ENCODE measurements around the gene DCTN2. TPM values are rescaled to one million over a fixed set of nuclear protein-coding genes. Genes with fewer than 3 reads are reported as not detected.

Gene DCTN2
- total and polyA plus RNA-seq, 2 donors (not counting 3 experiments of a cell fraction or from before 2014, with no cell fraction given) = 146 to 161 TPM

DNA sequence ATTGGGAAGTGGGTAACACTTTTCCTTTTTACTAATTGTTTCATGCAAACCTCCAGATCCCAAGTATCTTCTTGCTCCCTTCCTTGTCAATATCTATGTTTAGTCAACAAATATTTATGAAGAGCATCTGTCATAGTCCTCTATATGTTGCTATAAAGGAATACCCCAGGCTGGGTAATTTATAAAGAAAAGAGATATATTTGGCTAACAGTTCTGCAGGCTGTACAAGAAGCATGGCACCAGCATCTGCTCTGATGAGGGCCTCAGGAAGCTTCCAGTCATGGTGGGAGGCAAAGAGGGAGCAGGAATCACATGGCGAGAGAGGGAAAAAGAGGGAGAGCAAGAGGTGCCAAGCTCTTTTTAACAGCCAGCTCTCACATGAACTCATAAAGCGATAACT is 7.5 kb upstream of the DCTN2 start:
- dilution Hi-C loops (cut with MboI; ENCODE audit: extremely low pct_ligation_motif_present, low sequenced_read_pairs) = no loop called here
- DNase-seq (ENCODE audit: low read depth, low spot score) = no peak
- CTCF ChIA-PET = no interaction called here

DNA sequence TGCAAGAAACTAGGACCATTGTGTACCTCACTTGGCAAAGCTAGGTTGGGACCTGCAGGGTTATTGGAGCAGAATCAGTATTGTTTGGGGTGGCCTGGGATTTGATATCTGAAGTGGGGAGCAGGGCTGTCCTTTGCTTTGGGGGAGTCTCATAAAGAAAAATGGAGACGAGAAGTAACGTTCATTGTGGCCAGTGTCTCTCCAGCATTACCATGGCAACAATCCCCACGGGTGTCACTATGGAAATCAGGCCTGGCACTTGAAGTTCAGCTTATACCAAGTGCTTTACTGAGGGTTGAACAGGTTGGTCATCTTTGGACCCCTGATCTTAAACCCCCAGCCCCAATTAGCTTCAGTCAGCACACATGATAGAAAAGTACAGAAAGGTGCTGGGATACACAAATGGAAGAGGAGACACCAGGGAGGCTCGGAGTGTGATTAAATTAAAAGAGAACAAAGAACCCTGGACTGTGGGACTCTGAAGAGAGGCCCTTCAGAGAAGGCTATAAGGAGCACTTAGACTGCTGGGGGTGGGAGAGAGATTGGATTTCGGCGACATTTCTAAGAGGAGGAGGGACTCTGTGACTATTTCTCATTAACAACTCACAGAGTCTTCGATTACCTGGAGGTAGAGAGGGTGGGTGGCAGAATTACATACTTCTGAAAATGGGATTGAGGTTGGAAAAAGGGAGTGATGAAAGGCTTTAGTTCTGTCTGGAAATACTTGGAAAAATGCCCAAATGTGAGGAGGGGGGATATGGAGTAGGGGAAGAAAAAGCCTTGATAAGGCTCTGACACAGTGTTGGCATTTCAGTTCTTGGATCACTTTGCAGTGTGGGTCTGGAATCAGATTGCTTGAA is 6.6 kb upstream of the DCTN2 start:
- Histone ChIP-seq H3K9me1 (replicated peaks; ENCODE audit: control insufficient read depth, extremely low read depth, insufficient read depth, low read length) (no peaks in the 10 kb centered on the region), H4K20me1 (replicated peaks; ENCODE audit: control insufficient read depth, extremely low read depth, insufficient read depth, low read length) (no peaks in the 10 kb centered on the region), H3K27ac (ENCODE audit: insufficient read depth, low read depth, low read length) (no peak overlapping the region), H3K4me1 (ENCODE audit: control insufficient read depth, extremely low read depth, insufficient read depth, low read length) (no peaks in the 10 kb centered on the region), H3K4me2 (ENCODE audit: insufficient read depth, low read length) (no peak overlapping the region), H3K27me3 (ENCODE audit: control insufficient read depth in 2 of 2, insufficient read depth in 2 of 2, low read length in 2 of 2) (peaks cover 42 to 48% of the 10 kb centered on the region in 2 experiments), H2AFZ (ENCODE audit: low read depth, low read length) (no peak overlapping the region), H3K9ac (replicated peaks; ENCODE audit: extremely low read depth, insufficient read depth, low read length) (no peak overlapping the region), H3K9me3 (replicated peaks; ENCODE audit: control insufficient read depth, insufficient read depth, low read length) (no peaks in the 10 kb centered on the region), H3K4me3 (replicated peaks in 1 of 3; ENCODE audit: insufficient read depth in 1 of 3, low read depth in 1 of 3, low read length in 3 of 3) (no peak overlapping the region), H3K79me2 (ENCODE audit: control insufficient read depth, insufficient read depth, low read length) (no peaks in the 10 kb centered on the region), H3K36me3 (ENCODE audit: control insufficient read depth in 2 of 2, extremely low read depth in 1 of 2, insufficient read depth in 2 of 2, low read length in 2 of 2) (no peaks in the 10 kb centered on the region)
- POLR2A ChIA-PET = no interaction called here
- TF ChIP-seq MYC (IDR thresholded peaks at IDR 0.05; ENCODE audit: low read depth, low read length) = no peak
- no peak for TF ChIP-seq MAX (IDR thresholded peaks at IDR 0.05; ENCODE audit: insufficient read depth, insufficient read length)
- TF ChIP-seq JUN (IDR thresholded peaks at IDR 0.05; ENCODE audit: borderline replicate concordance, insufficient read depth, insufficient read length, low read depth) = no peak
- no peak for TF ChIP-seq POLR2A (IDR thresholded peaks at IDR 0.05; ENCODE audit: low read depth, low read length)
- no peak for TF ChIP-seq FOS (IDR thresholded peaks at IDR 0.05; ENCODE audit: borderline replicate concordance, insufficient read depth, low read length)
- no peak for TF ChIP-seq POLR2AphosphoS5 (IDR thresholded peaks at IDR 0.05; ENCODE audit: insufficient read depth, low read depth, low read length)
- no peak for TF ChIP-seq CTCF (IDR thresholded peaks at IDR 0.05; ENCODE audit: extremely low read depth in 1 of 2, insufficient read depth in 1 of 2, low read depth in 1 of 2, low read length in 2 of 2)
- no peak for TF ChIP-seq GATA2 (IDR thresholded peaks at IDR 0.05; ENCODE audit: insufficient read depth, insufficient read length, low read depth, low read length)
- CTCF ChIA-PET = interaction anchor here (0.6 to 2.0 kb wide), 2 partner anchors 30 to 1262 kb away, joined by 3 to 6 read pairs; no protein-coding TSS in a partner anchor
- intact Hi-C loops (cut with micrococcal nuclease) = no loop called here
- no TSS peak for BruUV-seq (replicated peaks)
- DNase-seq (ENCODE audit: low read depth, low spot score) = no peak
- no peak for FAIRE-seq
- dilution Hi-C loops (cut with MboI; ENCODE audit: extremely low pct_ligation_motif_present, low sequenced_read_pairs) = no loop called here

More for the DNA sequence above, 7.5 kb upstream of the DCTN2 start:
- Histone ChIP-seq H3K27me3 (ENCODE audit: control insufficient read depth in 2 of 2, insufficient read depth in 2 of 2, low read length in 2 of 2) (peaks cover 33 to 40% of the 10 kb centered on the region in 2 experiments), H3K79me2 (ENCODE audit: control insufficient read depth, insufficient read depth, low read length) (no peaks in the 10 kb centered on the region), H3K4me3 (replicated peaks in 1 of 3; ENCODE audit: insufficient read depth in 1 of 3, low read depth in 1 of 3, low read length in 3 of 3) (no peak overlapping the region), H3K27ac (ENCODE audit: insufficient read depth, low read depth, low read length) (no peak overlapping the region), H3K4me1 (ENCODE audit: control insufficient read depth, extremely low read depth, insufficient read depth, low read length) (no peaks in the 10 kb centered on the region), H3K36me3 (ENCODE audit: control insufficient read depth in 2 of 2, extremely low read depth in 1 of 2, insufficient read depth in 2 of 2, low read length in 2 of 2) (no peaks in the 10 kb centered on the region), H3K9ac (replicated peaks; ENCODE audit: extremely low read depth, insufficient read depth, low read length) (no peak overlapping the region), H3K4me2 (ENCODE audit: insufficient read depth, low read length) (no peak overlapping the region), H2AFZ (ENCODE audit: low read depth, low read length) (no peak overlapping the region), H3K9me1 (replicated peaks; ENCODE audit: control insufficient read depth, extremely low read depth, insufficient read depth, low read length) (no peaks in the 10 kb centered on the region), H3K9me3 (replicated peaks; ENCODE audit: control insufficient read depth, insufficient read depth, low read length) (no peaks in the 10 kb centered on the region), H4K20me1 (replicated peaks; ENCODE audit: control insufficient read depth, extremely low read depth, insufficient read depth, low read length) (no peaks in the 10 kb centered on the region)
- no peak for FAIRE-seq
- BruUV-seq (replicated peaks) = no TSS peak
- POLR2A ChIA-PET = no interaction called here
- intact Hi-C loops (cut with micrococcal nuclease) = no loop called here
- TF ChIP-seq POLR2AphosphoS5 (IDR thresholded peaks at IDR 0.05; ENCODE audit: insufficient read depth, low read depth, low read length) = no peak

Measured in endothelial cell of umbilical vein (primary cell).